ENCODE data around the gene IL1F10.

Gene IL1F10

DNA sequence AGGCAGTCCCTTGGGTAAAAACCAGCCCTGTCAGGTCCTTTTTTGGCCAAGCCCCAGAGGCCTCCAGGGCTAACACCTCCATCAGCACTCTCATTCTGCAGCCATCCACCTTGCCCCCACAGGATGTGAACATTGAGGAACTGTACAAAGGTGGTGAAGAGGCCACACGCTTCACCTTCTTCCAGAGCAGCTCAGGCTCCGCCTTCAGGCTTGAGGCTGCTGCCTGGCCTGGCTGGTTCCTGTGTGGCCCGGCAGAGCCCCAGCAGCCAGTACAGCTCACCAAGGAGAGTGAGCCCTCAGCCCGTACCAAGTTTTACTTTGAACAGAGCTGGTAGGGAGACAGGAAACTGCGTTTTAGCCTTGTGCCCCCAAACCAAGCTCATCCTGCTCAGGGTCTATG, 7.3 kb downstream of the IL1F10 start (continued):
- TF ChIP-seq PRDM1 (tag by site-specific recombination; IDR thresholded peaks at IDR 0.05) = no peak
- TF ChIP-seq WT1 (tag by site-specific recombination; IDR thresholded peaks at IDR 0.05) = no peak
- no peak for TF ChIP-seq KLF10 (tag by site-specific recombination; IDR thresholded peaks at IDR 0.05)
- TF ChIP-seq, protein P1, sequence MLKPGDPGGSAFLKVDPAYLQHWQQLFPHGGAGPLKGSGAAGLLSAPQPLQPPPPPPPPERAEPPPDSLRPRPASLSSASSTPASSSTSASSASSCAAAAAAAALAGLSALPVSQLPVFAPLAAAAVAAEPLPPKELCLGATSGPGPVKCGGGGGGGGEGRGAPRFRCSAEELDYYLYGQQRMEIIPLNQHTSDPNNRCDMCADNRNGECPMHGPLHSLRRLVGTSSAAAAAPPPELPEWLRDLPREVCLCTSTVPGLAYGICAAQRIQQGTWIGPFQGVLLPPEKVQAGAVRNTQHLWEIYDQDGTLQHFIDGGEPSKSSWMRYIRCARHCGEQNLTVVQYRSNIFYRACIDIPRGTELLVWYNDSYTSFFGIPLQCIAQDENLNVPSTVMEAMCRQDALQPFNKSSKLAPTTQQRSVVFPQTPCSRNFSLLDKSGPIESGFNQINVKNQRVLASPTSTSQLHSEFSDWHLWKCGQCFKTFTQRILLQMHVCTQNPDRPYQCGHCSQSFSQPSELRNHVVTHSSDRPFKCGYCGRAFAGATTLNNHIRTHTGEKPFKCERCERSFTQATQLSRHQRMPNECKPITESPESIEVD (tag by site-specific recombination; IDR thresholded peaks at IDR 0.05) = no peak
- TF ChIP-seq ZNF311 (tag by site-specific recombination; IDR thresholded peaks at IDR 0.05; ENCODE audit: borderline replicate concordance) = no peak
- no peak for TF ChIP-seq ZNF677 (tag by site-specific recombination; IDR thresholded peaks at IDR 0.05)
- TF ChIP-seq BCL11B (tag by site-specific recombination; IDR thresholded peaks at IDR 0.05; ENCODE audit: low read depth) = no peak
- no peak for TF ChIP-seq ZNF837 (tag by site-specific recombination; IDR thresholded peaks at IDR 0.05)
- no peak for TF ChIP-seq EGR2 (tag by site-specific recombination; IDR thresholded peaks at IDR 0.05; ENCODE audit: low read depth)
- no peak for TF ChIP-seq ZNF292 (tag by site-specific recombination; IDR thresholded peaks at IDR 0.05; ENCODE audit: borderline replicate concordance, low read depth)
- no peak for TF ChIP-seq HOXD13 (CRISPR knock-in tag; IDR thresholded peaks at IDR 0.05; ENCODE audit: borderline replicate concordance)

DNA sequence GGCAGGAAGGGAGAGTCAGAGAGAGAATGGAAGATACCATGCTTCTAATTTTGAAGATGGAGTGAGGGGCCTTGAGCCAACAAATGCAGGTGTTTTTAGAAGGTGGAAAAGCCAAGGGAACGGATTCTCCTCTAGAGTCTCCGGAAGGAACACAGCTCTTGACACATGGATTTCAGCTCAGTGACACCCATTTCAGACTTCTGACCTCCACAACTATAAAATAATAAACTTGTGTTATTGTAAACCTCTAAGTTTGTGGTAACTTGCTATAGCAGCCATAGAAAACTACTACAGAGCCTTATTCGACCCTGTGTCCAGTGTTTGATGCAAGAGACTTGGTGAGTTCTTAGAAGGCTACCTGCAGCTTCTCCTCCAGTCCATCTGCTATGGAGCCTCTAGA, 7.8 kb downstream of the IL1F10 start:
- POLR2A ChIA-PET = no interaction called here
- Histone ChIP-seq H3K4me1 (ENCODE audit: control insufficient read depth, insufficient read depth, low read length) (no peaks in the 10 kb centered on the region), H3K27ac (ENCODE audit: extremely low read depth, low read depth, low read length) (no peak overlapping the region), H3K9me3 (ENCODE audit: control insufficient read depth, insufficient read depth, low read depth, low read length) (no peaks in the 10 kb centered on the region), H3K4me3 (ENCODE audit: low read depth, low read length) (no peak overlapping the region), H3K36me3 (ENCODE audit: control insufficient read depth in 2 of 2, insufficient read depth in 1 of 2, low read length in 2 of 2) (no peaks in the 10 kb centered on the region)
- CTCF ChIA-PET = interaction anchor here (0.6 to 1.2 kb wide), 5 partner anchors 9 to 798 kb away, joined by 3 to 4 read pairs (median 3); no protein-coding TSS in a partner anchor
- no peak for TF ChIP-seq ZNF214 (tag by site-specific recombination; IDR thresholded peaks at IDR 0.05; ENCODE audit: borderline replicate concordance)
- TF ChIP-seq RBAK (tag by site-specific recombination; IDR thresholded peaks at IDR 0.05) = no peak
- TF ChIP-seq ZNF843 (tag by site-specific recombination; IDR thresholded peaks at IDR 0.05) = no peak
- TF ChIP-seq ZNF416 (tag by site-specific recombination; IDR thresholded peaks at IDR 0.05) = no peak
- TF ChIP-seq, protein P2, sequence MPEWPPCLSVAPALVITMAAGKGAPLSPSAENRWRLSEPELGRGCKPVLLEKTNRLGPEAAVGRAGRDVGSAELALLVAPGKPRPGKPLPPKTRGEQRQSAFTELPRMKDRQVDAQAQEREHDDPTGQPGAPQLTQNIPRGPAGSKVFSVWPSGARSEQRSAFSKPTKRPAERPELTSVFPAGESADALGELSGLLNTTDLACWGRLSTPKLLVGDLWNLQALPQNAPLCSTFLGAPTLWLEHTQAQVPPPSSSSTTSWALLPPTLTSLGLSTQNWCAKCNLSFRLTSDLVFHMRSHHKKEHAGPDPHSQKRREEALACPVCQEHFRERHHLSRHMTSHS (tag by site-specific recombination; IDR thresholded peaks at IDR 0.05) = no peak

DNA sequence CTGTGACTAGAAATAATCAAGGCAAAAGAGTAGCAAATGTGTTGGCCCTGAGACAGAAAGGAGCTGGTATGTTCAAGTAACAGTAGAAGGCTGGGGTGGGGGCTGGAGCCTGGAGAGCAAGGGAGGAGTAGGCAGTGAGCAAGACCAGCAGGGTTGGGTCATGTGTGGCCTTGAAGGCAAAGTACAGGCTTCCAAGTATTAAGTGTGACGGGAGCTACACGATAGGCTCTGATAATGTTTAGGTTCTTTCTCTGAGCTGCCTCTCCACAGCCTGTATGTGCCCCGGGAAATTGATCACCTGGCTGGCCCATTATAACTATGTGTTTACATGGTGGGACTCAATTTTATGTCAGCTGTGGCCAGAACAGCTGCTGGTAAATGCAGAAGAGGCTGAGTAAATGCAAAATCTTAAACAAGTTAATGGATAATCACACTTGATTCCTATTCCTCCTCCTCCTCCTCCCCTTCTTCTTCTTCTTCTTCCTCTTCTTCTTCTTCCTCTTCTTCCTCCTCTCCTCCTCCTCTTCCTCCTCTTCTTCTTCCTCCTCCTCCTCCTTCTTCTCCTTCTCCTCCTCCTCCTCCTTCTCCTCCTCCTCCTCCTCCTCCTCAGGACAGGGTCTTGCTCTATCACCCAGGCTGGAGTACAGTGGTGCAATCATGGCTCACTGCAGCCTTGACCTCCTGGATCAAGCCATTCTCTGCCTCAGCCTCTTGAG, 9.3 kb downstream of the IL1F10 start:
- no peak overlapping the region for H3K4me3 ChIP-seq (ENCODE audit: low read depth, low read length)
- no peaks in the 10 kb centered on the region for H3K9me3 ChIP-seq (ENCODE audit: control insufficient read depth, insufficient read depth, low read depth, low read length)
- no peaks in the 10 kb centered on the region for H3K36me3 ChIP-seq (ENCODE audit: control insufficient read depth in 2 of 2, insufficient read depth in 1 of 2, low read length in 2 of 2)
- POLR2A ChIA-PET = no interaction called here
- no peaks in the 10 kb centered on the region for H3K4me1 ChIP-seq (ENCODE audit: control insufficient read depth, insufficient read depth, low read length)
- CTCF ChIA-PET = interaction anchor here (0.7 to 1.7 kb wide), 3 partner anchors 78 to 135 kb away, joined by 3 to 7 read pairs (median 3); no protein-coding TSS in a partner anchor
- H3K27ac ChIP-seq (ENCODE audit: extremely low read depth, low read depth, low read length) = no peak overlapping the region
- TF ChIP-seq, protein P3, sequence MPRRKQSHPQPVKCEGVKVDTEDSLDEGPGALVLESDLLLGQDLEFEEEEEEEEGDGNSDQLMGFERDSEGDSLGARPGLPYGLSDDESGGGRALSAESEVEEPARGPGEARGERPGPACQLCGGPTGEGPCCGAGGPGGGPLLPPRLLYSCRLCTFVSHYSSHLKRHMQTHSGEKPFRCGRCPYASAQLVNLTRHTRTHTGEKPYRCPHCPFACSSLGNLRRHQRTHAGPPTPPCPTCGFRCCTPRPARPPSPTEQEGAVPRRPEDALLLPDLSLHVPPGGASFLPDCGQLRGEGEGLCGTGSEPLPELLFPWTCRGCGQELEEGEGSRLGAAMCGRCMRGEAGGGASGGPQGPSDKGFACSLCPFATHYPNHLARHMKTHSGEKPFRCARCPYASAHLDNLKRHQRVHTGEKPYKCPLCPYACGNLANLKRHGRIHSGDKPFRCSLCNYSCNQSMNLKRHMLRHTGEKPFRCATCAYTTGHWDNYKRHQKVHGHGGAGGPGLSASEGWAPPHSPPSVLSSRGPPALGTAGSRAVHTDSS (tag by site-specific recombination; IDR thresholded peaks at IDR 0.05) = peak; percentile 91
- TF ChIP-seq ZFP3 (tag by site-specific recombination; IDR thresholded peaks at IDR 0.05; ENCODE audit: low read depth) (no peak), EGR2 (tag by site-specific recombination; IDR thresholded peaks at IDR 0.05; ENCODE audit: low read depth) (peak; percentile 60; the same call in 1 of the 2 replicates)
